PC-3 (cell line): ENCODE data around the gene ATG4A.

Experiments used
- EZH2 ChIP-seq: fragments of 300-600 bp; sonication (generic); IDR thresholded peaks from one replicate; pipeline ENCODE4 v1.6.1; 2017; ENCODE audit warnings: antibody characterized with exemption, mild to moderate bottlenecking, low read length; ENCODE audit not compliant: unreplicated experiment
- TF ChIP-seq, protein P1 (sequence below): fragments of 300-600 bp; sonication (generic); conservative IDR thresholded peaks from 2 replicates; pipeline ENCODE4 v1.5.1; 2017; ENCODE audit warnings: antibody characterized with exemption, low read depth, mild to moderate bottlenecking, low read length

DNA sequence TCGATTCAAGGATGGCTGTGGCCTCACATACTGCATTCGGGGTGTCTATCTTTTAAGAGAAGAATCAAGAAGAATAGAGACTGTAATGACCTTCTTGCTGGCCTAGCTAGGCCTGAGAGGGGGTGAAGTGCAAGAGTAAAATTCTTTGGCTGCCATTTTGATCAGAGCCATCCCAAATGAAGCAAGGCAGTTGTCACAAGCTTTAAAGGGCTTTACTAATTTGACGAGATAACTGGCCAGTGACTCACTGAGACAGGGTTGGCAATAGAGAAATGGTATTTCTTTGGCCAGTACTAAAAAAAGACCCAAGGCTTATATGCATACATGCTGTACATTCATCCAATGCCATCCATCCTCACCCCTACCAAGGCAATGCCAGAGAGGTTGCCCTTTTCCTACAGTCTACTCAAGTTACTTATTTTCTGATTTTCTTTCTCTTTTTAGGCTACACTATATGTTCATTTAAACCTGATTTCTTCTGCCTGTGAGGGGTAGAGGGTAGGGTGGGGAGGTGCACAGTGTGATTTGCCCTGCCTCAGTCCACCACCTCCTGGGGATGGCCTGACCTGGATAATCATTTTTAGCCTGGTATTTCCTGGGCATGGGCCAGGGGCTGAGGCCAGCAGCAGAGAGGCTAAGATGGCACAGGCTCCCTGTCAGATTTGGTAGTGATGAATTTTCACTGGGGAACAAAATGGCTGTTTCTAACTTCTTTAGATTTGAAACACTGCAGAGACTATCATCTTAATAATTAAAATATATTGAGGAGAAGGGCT is 32.2 kb downstream of the ATG4A start:
- TF ChIP-seq, protein P1, sequence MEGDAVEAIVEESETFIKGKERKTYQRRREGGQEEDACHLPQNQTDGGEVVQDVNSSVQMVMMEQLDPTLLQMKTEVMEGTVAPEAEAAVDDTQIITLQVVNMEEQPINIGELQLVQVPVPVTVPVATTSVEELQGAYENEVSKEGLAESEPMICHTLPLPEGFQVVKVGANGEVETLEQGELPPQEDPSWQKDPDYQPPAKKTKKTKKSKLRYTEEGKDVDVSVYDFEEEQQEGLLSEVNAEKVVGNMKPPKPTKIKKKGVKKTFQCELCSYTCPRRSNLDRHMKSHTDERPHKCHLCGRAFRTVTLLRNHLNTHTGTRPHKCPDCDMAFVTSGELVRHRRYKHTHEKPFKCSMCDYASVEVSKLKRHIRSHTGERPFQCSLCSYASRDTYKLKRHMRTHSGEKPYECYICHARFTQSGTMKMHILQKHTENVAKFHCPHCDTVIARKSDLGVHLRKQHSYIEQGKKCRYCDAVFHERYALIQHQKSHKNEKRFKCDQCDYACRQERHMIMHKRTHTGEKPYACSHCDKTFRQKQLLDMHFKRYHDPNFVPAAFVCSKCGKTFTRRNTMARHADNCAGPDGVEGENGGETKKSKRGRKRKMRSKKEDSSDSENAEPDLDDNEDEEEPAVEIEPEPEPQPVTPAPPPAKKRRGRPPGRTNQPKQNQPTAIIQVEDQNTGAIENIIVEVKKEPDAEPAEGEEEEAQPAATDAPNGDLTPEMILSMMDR: no peak
- TF ChIP-seq EZH2: no peak
